A204.1 (cell line): ENCODE results near the gene PRKX.
"Not testable (repeated sequence)": the region's sequence is repeated elsewhere in the genome, so short reads cannot be mapped to it uniquely, and the experiment has no call there.

Experiments
- FAIRE-seq: peaks from 2 replicates; lab custom pipeline; 2012; peaks lifted over from hg19 to GRCh38; lab: Jason Lieb, UNC

Gene PRKX

GRCh38 chrX:3713225-3713936, at the start of gene PRKX:
TSS of gene PRKX (minus strand) at chrX:3713649. CDS start at chrX:3713253, 396 bp downstream.
- FAIRE-seq, result no peak

- no peak for FAIRE-seq
Observed at GRCh38 chrX:3763111-3763510, 49.7 kb upstream of the PRKX start.

GRCh38 chrX:3757510-3758025, 44.1 kb upstream of the PRKX start:
- FAIRE-seq, result no peak

- FAIRE-seq, result no peak
Observed at GRCh38 chrX:3748052-3748559, 34.7 kb upstream of the PRKX start.

GRCh38 chrX:3743801-3744439, 30.5 kb upstream of the PRKX start:
- no peak for FAIRE-seq

- FAIRE-seq, result not testable (repeated sequence)
Observed at GRCh38 chrX:3740946-3741345, 27.5 kb upstream of the PRKX start.

GRCh38 chrX:3738509-3738908, 25.1 kb upstream of the PRKX start:
- FAIRE-seq, result no peak

- FAIRE-seq, result not testable (repeated sequence)
Observed at GRCh38 chrX:3736536-3736935, 23.1 kb upstream of the PRKX start.

GRCh38 chrX:3735891-3736290, 22.4 kb upstream of the PRKX start:
- FAIRE-seq, result not testable (repeated sequence)

- not testable (repeated sequence) for FAIRE-seq
Observed at GRCh38 chrX:3734456-3734855, 21.0 kb upstream of the PRKX start.

GRCh38 chrX:3733043-3733430, 19.6 kb upstream of the PRKX start:
- FAIRE-seq, result no peak

GRCh38 chrX:3732326-3733042, 19.0 kb upstream of the PRKX start:
- not testable (repeated sequence) for FAIRE-seq

- no peak for FAIRE-seq
Observed at GRCh38 chrX:3728454-3728853, 15.0 kb upstream of the PRKX start.

GRCh38 chrX:3723460-3723859, 10.0 kb upstream of the PRKX start:
- not testable (repeated sequence) for FAIRE-seq

- no peak for FAIRE-seq
Observed at GRCh38 chrX:3717742-3718420, 4.4 kb upstream of the PRKX start.

- FAIRE-seq, result no peak
Observed at GRCh38 chrX:3715921-3716320, 2.5 kb upstream of the PRKX start.

GRCh38 chrX:3714706-3715479, 1.4 kb upstream of the PRKX start:
- FAIRE-seq, result not testable (repeated sequence)

GRCh38 chrX:3713937-3714434, 537 bp upstream of the PRKX start:
- no peak for FAIRE-seq

- FAIRE-seq, result no peak
Observed at GRCh38 chrX:3712870-3713224, 602 bp downstream of the PRKX start.

- no peak for FAIRE-seq
Observed at GRCh38 chrX:3712051-3712869, 1.2 kb downstream of the PRKX start.
